ENCODE measurements around the gene URGCP. TPM values are rescaled to one million over a fixed set of nuclear protein-coding genes. Genes with fewer than 3 reads are reported as not detected.

The URGCP gene
- total RNA-seq, 1 donor from 2014 or later = 28.2 TPM

DNA sequence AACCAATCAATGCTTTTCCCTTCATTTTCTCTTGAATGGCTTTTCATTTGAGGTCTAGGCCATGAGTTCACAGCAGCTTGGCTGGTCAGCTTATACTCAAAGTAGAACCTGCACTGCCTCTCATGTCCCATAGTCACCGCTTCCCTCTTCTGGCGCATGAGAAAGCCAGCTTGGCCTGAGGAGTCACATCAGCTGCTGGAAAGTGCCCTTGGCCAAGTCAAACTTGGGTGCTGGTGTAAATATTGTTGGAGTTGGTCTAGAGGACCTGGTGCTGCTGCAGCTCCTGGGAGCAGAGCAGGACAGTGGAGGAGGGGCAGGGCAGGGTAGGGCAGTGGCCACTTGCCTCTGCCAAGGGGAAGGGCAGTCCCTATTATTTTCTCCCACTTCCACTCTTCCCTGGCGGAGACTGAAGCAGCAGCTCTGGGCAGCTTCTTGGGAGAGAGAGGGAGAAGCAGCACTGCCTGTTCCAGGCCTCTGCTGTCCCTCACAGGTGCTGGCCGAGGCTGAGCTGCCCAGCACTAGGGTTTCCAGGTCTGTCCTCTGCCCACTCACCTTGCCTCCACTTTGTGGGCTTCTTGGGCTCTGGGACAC is 32.6 kb upstream of the URGCP start:
- peaks cover 11 to 19% (median 16%) of the 10 kb centered on the region in 3 donors for H3K36me3 ChIP-seq (ENCODE audit: control insufficient read depth in 3 of 3, insufficient read depth in 3 of 3, low read length in 3 of 3)
- peak overlapping the region; percentile 61 for H3K27ac ChIP-seq (ENCODE audit: low read depth, low read length)
- H3K9ac ChIP-seq (ENCODE audit: low read depth in 1 of 3, low read length in 3 of 3) = peak overlapping the region in 1 of 3 donors; percentile 66
- peaks cover 10 to 22% (median 20%) of the 10 kb centered on the region in 3 donors for H3K4me1 ChIP-seq (ENCODE audit: control insufficient read depth in 3 of 3, insufficient read depth in 3 of 3, low read length in 3 of 3)
- peak overlapping the region in 1 of 3 donors; percentile 14 for H3K4me3 ChIP-seq (ENCODE audit: low read length in 3 of 3)
- no peaks in the 10 kb centered on the region for H3K27me3 ChIP-seq (ENCODE audit: control insufficient read depth in 3 of 3, insufficient read depth in 3 of 3, low read length in 3 of 3)
- H3K9me3 ChIP-seq (ENCODE audit: control insufficient read depth in 3 of 3, low read length in 3 of 3) = no peaks in the 10 kb centered on the region

DNA sequence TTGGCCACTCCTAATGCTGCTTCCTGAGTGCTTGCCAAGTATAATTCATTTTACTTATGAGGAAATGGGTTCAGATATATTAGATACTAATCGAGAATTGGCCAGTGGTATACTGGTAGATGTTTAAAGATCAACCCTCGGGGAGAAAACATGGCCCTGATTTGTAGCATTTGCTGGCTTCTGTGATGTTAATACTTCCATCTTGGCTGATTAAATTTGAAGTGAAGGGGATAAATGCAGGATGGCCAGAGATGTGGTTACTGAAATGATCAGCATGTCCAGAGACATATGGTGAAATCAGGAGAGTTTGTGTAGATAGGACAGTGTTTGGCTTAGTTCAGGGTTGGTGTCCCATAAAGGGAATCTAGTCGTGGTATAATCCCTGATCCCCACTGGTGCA is 31.0 kb upstream of the URGCP start:
- Histone ChIP-seq H3K36me3 (ENCODE audit: control insufficient read depth in 3 of 3, insufficient read depth in 3 of 3, low read length in 3 of 3) (peaks cover 4 to 9% (median 7%) of the 10 kb centered on the region in 3 donors), H3K27ac (ENCODE audit: low read depth, low read length) (no peak overlapping the region), H3K9ac (ENCODE audit: low read depth in 1 of 3, low read length in 3 of 3) (no peak overlapping the region), H3K27me3 (ENCODE audit: control insufficient read depth in 3 of 3, insufficient read depth in 3 of 3, low read length in 3 of 3) (no peaks in the 10 kb centered on the region), H3K9me3 (ENCODE audit: control insufficient read depth in 3 of 3, low read length in 3 of 3) (no peaks in the 10 kb centered on the region), H3K4me1 (ENCODE audit: control insufficient read depth in 3 of 3, insufficient read depth in 3 of 3, low read length in 3 of 3) (peaks cover 10 to 22% (median 20%) of the 10 kb centered on the region in 3 donors), H3K4me3 (ENCODE audit: low read length in 3 of 3) (no peak overlapping the region)

DNA sequence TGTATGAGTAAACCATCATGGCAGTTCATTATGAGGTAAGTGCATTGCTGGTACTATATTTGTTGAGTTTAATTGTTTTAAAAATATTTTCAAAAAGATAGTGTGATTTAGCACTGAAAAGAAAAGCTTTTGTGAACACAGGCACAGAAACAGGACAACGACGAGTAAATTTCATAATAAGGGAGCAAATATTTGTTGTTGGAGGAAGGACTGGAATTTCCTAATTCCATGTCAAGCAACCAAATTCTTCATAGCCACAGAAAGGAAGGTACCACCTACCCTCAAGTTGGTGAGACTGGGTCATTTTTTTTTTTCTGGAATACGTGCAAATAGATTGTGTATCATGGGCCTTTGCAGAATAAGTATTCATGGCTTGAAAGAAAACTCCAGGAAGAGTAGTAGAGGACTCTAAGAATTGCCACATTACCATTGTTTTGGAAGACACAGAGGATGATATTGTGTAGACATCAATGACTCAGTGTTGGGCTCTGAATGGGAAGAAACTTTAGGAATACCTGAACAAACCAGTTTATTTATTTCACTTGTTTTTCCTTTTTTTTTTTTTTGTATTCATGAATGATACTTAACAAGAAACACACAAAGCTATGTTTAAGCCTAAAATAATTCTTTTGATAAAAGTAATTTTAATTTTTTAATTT is 27.6 kb upstream of the URGCP start:
- no peak overlapping the region for H3K9ac ChIP-seq (ENCODE audit: low read depth in 1 of 3, low read length in 3 of 3)
- H3K36me3 ChIP-seq (ENCODE audit: control insufficient read depth in 3 of 3, insufficient read depth in 3 of 3, low read length in 3 of 3) = peaks cover 0 to 3% (median 0%) of the 10 kb centered on the region in 3 donors
- no peak overlapping the region for H3K4me3 ChIP-seq (ENCODE audit: low read length in 3 of 3)
- no peaks in the 10 kb centered on the region for H3K9me3 ChIP-seq (ENCODE audit: control insufficient read depth in 3 of 3, low read length in 3 of 3)
- H3K27me3 ChIP-seq (ENCODE audit: control insufficient read depth in 3 of 3, insufficient read depth in 3 of 3, low read length in 3 of 3) = no peaks in the 10 kb centered on the region
- H3K27ac ChIP-seq (ENCODE audit: low read depth, low read length) = no peak overlapping the region
- H3K4me1 ChIP-seq (ENCODE audit: control insufficient read depth in 3 of 3, insufficient read depth in 3 of 3, low read length in 3 of 3) = peaks cover 6 to 17% (median 15%) of the 10 kb centered on the region in 3 donors

DNA sequence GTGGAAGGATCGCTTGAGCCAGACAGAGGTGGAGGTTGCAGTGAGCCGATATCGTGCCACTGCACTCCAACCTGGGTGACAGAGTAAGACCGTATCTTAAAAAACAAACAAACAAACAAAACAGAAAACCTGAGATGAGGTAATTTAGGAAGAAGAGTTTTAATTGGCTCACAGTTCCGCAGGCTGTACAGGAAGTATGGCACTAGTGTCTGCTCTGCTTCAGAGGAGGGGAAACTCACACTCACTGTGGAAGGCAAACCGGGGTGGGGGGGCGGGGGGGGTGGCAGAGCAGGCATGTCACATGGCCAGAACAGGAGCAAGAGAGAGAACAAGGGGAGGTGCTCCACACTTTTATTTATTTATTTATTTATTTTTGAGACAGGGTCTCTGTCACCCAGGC is 24.9 kb upstream of the URGCP start:
- no peaks in the 10 kb centered on the region for H3K9me3 ChIP-seq (ENCODE audit: control insufficient read depth in 3 of 3, low read length in 3 of 3)
- H3K4me1 ChIP-seq (ENCODE audit: control insufficient read depth in 3 of 3, insufficient read depth in 3 of 3, low read length in 3 of 3) = peaks cover 4 to 10% (median 9%) of the 10 kb centered on the region in 3 donors
- no peaks in the 10 kb centered on the region for H3K27me3 ChIP-seq (ENCODE audit: control insufficient read depth in 3 of 3, insufficient read depth in 3 of 3, low read length in 3 of 3)
- H3K27ac ChIP-seq (ENCODE audit: low read depth, low read length) = no peak overlapping the region
- no peak overlapping the region for H3K4me3 ChIP-seq (ENCODE audit: low read length in 3 of 3)
- H3K9ac ChIP-seq (ENCODE audit: low read depth in 1 of 3, low read length in 3 of 3) = no peak overlapping the region
- peaks cover 0 to 3% (median 0%) of the 10 kb centered on the region in 3 donors for H3K36me3 ChIP-seq (ENCODE audit: control insufficient read depth in 3 of 3, insufficient read depth in 3 of 3, low read length in 3 of 3)

DNA sequence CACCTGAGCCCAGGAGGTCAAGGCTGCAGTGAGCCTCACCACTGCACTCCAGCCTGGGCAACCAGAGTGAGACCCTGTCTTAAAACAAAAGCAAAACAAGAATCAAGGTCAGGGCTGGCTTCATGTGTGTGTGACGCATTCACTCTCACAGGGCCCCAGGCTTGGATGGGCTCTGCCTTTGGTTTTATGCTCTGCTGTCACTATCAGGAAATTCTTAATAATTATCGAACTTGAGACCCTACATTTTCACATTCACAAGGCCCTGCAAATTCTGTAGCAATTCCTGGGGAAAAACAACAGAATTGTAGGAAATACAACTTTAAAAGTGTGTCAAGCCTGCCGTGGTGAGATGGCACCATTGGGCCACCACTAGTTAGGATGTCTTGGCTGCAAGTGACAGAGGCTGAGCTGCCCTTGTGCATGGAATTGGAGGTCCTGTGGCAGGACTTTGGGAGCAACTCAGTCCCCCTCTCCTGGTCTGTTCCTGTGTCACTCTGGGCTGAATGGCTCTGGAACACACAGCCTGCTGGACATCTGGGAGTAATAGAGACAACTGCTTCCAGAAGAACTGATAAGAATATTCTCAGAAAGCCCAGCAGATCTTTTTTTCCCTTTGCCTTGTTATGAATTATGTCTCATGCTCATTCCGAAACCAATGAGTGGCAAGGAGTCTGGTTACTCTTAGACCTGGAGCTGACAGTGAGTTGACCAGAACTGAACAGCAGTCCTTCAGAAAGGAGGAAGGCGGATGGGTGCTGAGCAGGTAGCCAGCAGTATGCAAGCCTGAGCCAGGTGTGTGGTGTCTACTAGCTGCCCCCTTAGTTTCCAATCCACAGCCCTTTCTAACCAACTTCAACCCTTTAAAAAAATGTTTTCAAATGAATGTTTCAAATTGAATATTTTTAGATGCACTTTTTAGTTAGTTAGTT is 23.4 kb upstream of the URGCP start:
- Histone ChIP-seq H3K27me3 (ENCODE audit: control insufficient read depth in 3 of 3, insufficient read depth in 3 of 3, low read length in 3 of 3) (no peaks in the 10 kb centered on the region), H3K36me3 (ENCODE audit: control insufficient read depth in 3 of 3, insufficient read depth in 3 of 3, low read length in 3 of 3) (peaks cover 0 to 3% (median 0%) of the 10 kb centered on the region in 3 donors), H3K4me3 (ENCODE audit: low read length in 3 of 3) (no peak overlapping the region), H3K9me3 (ENCODE audit: control insufficient read depth in 3 of 3, low read length in 3 of 3) (no peaks in the 10 kb centered on the region), H3K4me1 (ENCODE audit: control insufficient read depth in 3 of 3, insufficient read depth in 3 of 3, low read length in 3 of 3) (peaks cover 10 to 14% (median 12%) of the 10 kb centered on the region in 3 donors), H3K27ac (ENCODE audit: low read depth, low read length) (no peak overlapping the region), H3K9ac (ENCODE audit: low read depth in 1 of 3, low read length in 3 of 3) (no peak overlapping the region)

DNA sequence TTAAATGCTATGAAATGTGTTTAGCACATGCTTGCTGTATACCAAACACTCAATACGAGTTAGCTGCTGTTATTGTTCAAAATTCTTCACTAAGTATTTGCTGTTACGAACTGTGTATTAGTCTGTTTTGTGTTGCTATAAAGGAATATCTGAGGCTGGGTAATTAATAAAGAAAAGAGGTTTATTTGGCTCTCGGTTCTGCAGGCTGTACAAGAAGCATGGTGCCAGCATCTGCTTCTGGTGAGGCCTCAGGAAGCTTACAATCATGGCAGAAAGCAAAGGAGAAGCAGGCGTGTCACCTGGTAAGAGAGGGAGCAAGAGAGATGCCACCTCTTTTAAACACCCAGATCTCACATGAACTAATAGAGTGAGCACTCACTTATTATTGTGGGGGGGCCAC is 21.4 kb upstream of the URGCP start:
- no peak overlapping the region for H3K9ac ChIP-seq (ENCODE audit: low read depth in 1 of 3, low read length in 3 of 3)
- no peaks in the 10 kb centered on the region for H3K27me3 ChIP-seq (ENCODE audit: control insufficient read depth in 3 of 3, insufficient read depth in 3 of 3, low read length in 3 of 3)
- no peak overlapping the region for H3K27ac ChIP-seq (ENCODE audit: low read depth, low read length)
- H3K4me3 ChIP-seq (ENCODE audit: low read length in 3 of 3) = peak overlapping the region in 1 of 3 donors; percentile 87
- no peaks in the 10 kb centered on the region for H3K36me3 ChIP-seq (ENCODE audit: control insufficient read depth in 3 of 3, insufficient read depth in 3 of 3, low read length in 3 of 3)
- peaks cover 10 to 16% (median 14%) of the 10 kb centered on the region in 3 donors for H3K4me1 ChIP-seq (ENCODE audit: control insufficient read depth in 3 of 3, insufficient read depth in 3 of 3, low read length in 3 of 3)
- no peaks in the 10 kb centered on the region for H3K9me3 ChIP-seq (ENCODE audit: control insufficient read depth in 3 of 3, low read length in 3 of 3)

DNA sequence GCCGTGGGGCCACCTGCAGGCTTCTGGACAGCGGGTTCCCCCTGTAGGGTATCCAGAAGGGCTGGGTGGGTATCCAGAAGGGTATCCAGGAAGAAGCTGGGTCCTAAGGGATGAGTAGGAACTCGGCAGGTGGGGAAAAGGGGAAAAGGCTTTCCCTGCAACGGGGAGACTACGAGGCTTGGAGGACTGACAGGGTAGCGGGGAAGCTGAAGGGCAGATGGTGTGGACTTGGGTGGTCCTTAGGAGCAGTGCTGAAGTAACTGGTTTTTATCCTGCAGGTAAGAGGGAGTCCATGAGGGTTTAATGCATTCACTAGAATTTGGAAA is 20.4 kb upstream of the URGCP start:
- Histone ChIP-seq H3K27ac (ENCODE audit: low read depth, low read length) (peak overlapping the region; percentile 91), H3K9me3 (ENCODE audit: control insufficient read depth in 3 of 3, low read length in 3 of 3) (no peaks in the 10 kb centered on the region), H3K9ac (ENCODE audit: low read depth in 1 of 3, low read length in 3 of 3) (peak overlapping the region; percentile 81 to 95 (median 90)), H3K27me3 (ENCODE audit: control insufficient read depth in 3 of 3, insufficient read depth in 3 of 3, low read length in 3 of 3) (no peaks in the 10 kb centered on the region), H3K36me3 (ENCODE audit: control insufficient read depth in 3 of 3, insufficient read depth in 3 of 3, low read length in 3 of 3) (peaks cover 0 to 2% (median 0%) of the 10 kb centered on the region in 3 donors), H3K4me1 (ENCODE audit: control insufficient read depth in 3 of 3, insufficient read depth in 3 of 3, low read length in 3 of 3) (peaks cover 10 to 16% (median 14%) of the 10 kb centered on the region in 3 donors), H3K4me3 (ENCODE audit: low read length in 3 of 3) (peak overlapping the region; percentile 73 to 87 (median 87))

DNA sequence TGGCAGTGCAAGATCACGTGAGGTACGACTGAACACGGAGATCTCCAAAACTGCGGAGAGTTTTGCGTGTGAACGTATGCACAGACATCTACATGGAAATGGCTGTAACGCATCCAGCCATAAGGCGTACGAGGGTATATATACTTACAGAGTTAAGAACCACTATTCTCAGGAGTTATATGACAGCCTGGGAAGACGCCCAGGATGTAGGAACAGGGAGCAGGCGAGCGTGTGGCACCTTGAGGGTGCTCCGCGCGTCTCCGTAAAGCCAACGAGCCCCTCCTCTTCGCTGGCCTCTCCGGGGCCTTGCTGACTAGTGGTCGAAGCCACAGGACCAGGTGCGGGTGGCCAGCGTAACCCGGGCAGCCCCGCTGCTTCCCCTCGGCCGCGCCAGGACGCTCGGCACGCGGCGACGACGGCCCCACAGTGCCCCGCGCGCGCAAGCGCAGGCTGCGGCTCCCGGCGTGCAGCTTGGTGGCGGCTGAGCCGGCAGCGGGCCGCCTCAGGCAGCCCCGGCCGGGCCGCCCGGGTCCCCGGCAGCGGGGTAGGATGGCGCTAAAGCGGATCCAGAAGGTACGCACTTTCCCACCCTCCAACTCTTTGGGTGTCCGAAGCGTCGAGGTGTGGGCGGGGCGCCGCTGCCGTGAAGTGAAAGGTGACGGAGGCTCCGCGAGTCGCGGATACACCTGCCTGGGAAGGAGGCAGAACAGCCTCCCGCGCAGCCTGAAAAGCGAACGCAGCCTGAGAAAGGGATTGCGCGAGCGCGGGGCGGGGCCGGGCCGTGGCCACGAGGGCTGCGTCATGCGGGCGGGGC is 19.8 kb upstream of the URGCP start, which contains the start of gene UBE2D4:
UBE2D4 (plus strand) TSS at position 453 of the 814 bp plus-strand sequence; CDS start at position 550, 97 bp downstream.
- peak within 1 kb of the TSS; percentile 91 for H3K27ac ChIP-seq (ENCODE audit: low read depth, low read length)
- H3K9me3 ChIP-seq (ENCODE audit: control insufficient read depth in 3 of 3, low read length in 3 of 3) = no peaks in the 10 kb centered on the region
- H3K4me3 ChIP-seq (ENCODE audit: low read length in 3 of 3) = peak within 1 kb of the TSS; percentile 73 to 96 (median 87)
- H3K9ac ChIP-seq (ENCODE audit: low read depth in 1 of 3, low read length in 3 of 3) = peak within 1 kb of the TSS; percentile 81 to 95 (median 90)
- H3K4me1 ChIP-seq (ENCODE audit: control insufficient read depth in 3 of 3, insufficient read depth in 3 of 3, low read length in 3 of 3) = peaks cover 10 to 16% (median 14%) of the 10 kb centered on the region in 3 donors
- H3K27me3 ChIP-seq (ENCODE audit: control insufficient read depth in 3 of 3, insufficient read depth in 3 of 3, low read length in 3 of 3) = no peaks in the 10 kb centered on the region
- peaks cover 0 to 2% (median 0%) of the 10 kb centered on the region in 3 donors for H3K36me3 ChIP-seq (ENCODE audit: control insufficient read depth in 3 of 3, insufficient read depth in 3 of 3, low read length in 3 of 3)

DNA sequence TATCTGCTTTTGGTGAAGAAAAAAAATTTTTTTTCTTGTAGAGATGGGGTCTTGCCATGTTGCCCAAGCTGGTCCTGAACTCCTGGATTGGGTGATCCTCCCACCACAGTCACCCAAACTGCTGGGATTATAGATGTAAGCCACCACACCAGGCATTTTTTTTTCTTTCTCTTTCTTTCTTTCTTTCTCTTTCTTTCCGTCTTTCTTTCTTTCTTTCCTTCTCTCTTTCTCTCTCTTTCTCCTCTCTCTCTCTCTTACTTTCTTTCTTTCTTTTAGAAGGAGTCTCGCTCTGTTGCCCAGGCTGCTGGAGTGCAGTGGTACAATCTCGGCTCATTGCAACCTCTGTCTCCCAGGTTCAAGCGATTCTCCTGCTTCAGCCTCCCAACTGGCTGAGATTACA is 16.3 kb upstream of the URGCP start:
- Histone ChIP-seq H3K36me3 (ENCODE audit: control insufficient read depth in 3 of 3, insufficient read depth in 3 of 3, low read length in 3 of 3) (peaks cover 0 to 9% (median 4%) of the 10 kb centered on the region in 3 donors), H3K4me1 (ENCODE audit: control insufficient read depth in 3 of 3, insufficient read depth in 3 of 3, low read length in 3 of 3) (peaks cover 10 to 16% (median 14%) of the 10 kb centered on the region in 3 donors), H3K4me3 (ENCODE audit: low read length in 3 of 3) (no peak overlapping the region), H3K27ac (ENCODE audit: low read depth, low read length) (no peak overlapping the region), H3K27me3 (ENCODE audit: control insufficient read depth in 3 of 3, insufficient read depth in 3 of 3, low read length in 3 of 3) (no peaks in the 10 kb centered on the region), H3K9ac (ENCODE audit: low read depth in 1 of 3, low read length in 3 of 3) (no peak overlapping the region), H3K9me3 (ENCODE audit: control insufficient read depth in 3 of 3, low read length in 3 of 3) (no peaks in the 10 kb centered on the region)
